DND-41 (cell line): Measurements from ENCODE around the gene ANO3.

Experiments
- EZH2 ChIP-seq: IDR thresholded peaks from 3 replicates; pipeline ENCODE4 v1.6.1; 2012; ENCODE audit warnings: borderline replicate concordance, low read depth, mild to moderate bottlenecking, moderate library complexity, low read length, inconsistent platforms; ENCODE audit not compliant: severe bottlenecking
- TF ChIP-seq, protein P1 (sequence below): IDR thresholded peaks from 2 replicates; pipeline ENCODE4 v1.5.1; 2012; ENCODE audit warnings: borderline replicate concordance, low read length, moderate library complexity, mild to moderate bottlenecking; ENCODE audit not compliant: poor library complexity, severe bottlenecking; ENCODE audit errors: extremely low read depth

DNA sequence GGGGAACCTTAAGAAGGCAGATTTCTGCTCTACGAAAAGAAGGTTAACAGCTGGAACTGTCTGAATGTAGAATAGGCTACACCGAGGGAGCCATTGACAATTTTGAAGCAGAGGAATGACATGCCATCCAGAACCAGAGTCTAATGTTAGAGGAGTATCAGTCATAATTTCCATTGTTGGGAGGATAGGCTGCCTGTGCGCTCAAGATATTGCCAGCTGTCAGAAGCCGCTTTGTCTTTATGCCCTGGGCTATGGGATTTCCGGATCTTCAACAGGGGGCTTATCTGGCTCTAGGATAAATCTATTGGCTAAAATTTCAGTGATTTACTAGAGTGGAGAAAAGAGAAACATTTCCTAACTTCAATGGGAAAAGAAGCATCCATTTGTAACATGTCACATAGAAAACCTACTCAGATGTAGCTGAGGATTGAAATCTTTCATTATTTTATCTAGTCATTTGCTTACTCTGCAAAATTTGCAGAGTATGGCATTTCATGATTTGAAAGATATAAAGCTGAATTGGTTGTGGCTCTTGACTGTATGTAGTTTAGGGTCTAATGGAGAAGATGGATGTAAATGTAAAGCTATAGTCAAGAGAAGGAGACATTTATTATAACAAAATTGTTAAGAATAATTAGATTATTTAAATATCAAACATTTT lies 78.9 kb downstream of the ANO3 start:
- TF ChIP-seq, protein P1, sequence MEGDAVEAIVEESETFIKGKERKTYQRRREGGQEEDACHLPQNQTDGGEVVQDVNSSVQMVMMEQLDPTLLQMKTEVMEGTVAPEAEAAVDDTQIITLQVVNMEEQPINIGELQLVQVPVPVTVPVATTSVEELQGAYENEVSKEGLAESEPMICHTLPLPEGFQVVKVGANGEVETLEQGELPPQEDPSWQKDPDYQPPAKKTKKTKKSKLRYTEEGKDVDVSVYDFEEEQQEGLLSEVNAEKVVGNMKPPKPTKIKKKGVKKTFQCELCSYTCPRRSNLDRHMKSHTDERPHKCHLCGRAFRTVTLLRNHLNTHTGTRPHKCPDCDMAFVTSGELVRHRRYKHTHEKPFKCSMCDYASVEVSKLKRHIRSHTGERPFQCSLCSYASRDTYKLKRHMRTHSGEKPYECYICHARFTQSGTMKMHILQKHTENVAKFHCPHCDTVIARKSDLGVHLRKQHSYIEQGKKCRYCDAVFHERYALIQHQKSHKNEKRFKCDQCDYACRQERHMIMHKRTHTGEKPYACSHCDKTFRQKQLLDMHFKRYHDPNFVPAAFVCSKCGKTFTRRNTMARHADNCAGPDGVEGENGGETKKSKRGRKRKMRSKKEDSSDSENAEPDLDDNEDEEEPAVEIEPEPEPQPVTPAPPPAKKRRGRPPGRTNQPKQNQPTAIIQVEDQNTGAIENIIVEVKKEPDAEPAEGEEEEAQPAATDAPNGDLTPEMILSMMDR: no peak
- no peak for TF ChIP-seq EZH2
